Astrocyte (in vitro differentiated cells and primary cell): ENCODE measurements around the gene PRR12. TPM values are rescaled to one million over a fixed set of nuclear protein-coding genes. Genes with fewer than 3 reads are reported as not detected.

Source experiments
- DNase-seq: peaks from one replicate; pipeline ENCODE4 v3.0.0-alpha.2; 2010; ENCODE audit warnings: low read depth
- FAIRE-seq: peaks from 2 replicates; lab custom pipeline; 2011; peaks lifted over from hg19 to GRCh38; lab: Jason Lieb, UNC
- H2AFZ ChIP-seq: 2 replicates; pipeline ENCODE4 v1.6.0; 2012; ENCODE audit warnings: low read depth, low read length, inconsistent platforms
- H3K27ac ChIP-seq: 2 replicates; pipeline ENCODE4 v1.5.1; 2011; ENCODE audit warnings: low read depth, low read length, inconsistent platforms
- H3K27me3 ChIP-seq: 2 replicates; pipeline ENCODE4 v1.6.0; 2011; ENCODE audit warnings: low read length, inconsistent platforms; ENCODE audit not compliant: insufficient read depth
- H3K36me3 ChIP-seq: 2 replicates; pipeline ENCODE4 v1.5.1; 2011; ENCODE audit warnings: low read length, inconsistent platforms; ENCODE audit not compliant: insufficient read depth
- H3K4me1 ChIP-seq: 2 replicates; pipeline ENCODE4 v1.5.1; 2011; ENCODE audit warnings: low read length, inconsistent platforms; ENCODE audit not compliant: insufficient read depth
- H3K4me2 ChIP-seq: 2 replicates; pipeline ENCODE4 v1.6.0; 2012; ENCODE audit warnings: low read length, inconsistent platforms
- H3K4me3 ChIP-seq: 2 replicates; pipeline ENCODE4 v1.5.1; 2011; ENCODE audit warnings: low read depth, mild to moderate bottlenecking, low read length, inconsistent platforms; ENCODE audit not compliant: insufficient read depth
- H3K79me2 ChIP-seq: 2 replicates; pipeline ENCODE4 v1.6.0; 2012; ENCODE audit warnings: mild to moderate bottlenecking, low read length, inconsistent platforms; ENCODE audit not compliant: insufficient read depth
- H3K9ac ChIP-seq: 2 replicates; pipeline ENCODE4 v1.6.0; 2012; ENCODE audit warnings: mild to moderate bottlenecking, low read length, inconsistent platforms
- H3K9me3 ChIP-seq: 2 replicates; pipeline ENCODE4 v1.5.1; 2012; ENCODE audit warnings: low read depth, mild to moderate bottlenecking, low read length, inconsistent platforms; ENCODE audit not compliant: insufficient read depth
- H4K20me1 ChIP-seq: 2 replicates; pipeline ENCODE4 v1.6.0; 2012; ENCODE audit warnings: low read length, inconsistent platforms; ENCODE audit not compliant: insufficient read depth
- H3K27ac Mint-ChIP-seq: one replicate; pipeline ENCODE4 v1.8.0; 2021; ENCODE audit warnings: mild to moderate bottlenecking, mixed read lengths; ENCODE audit not compliant: unreplicated experiment
- H3K27me3 Mint-ChIP-seq: one replicate; pipeline ENCODE4 v1.8.0; 2021; ENCODE audit warnings: low read depth, mixed read lengths; ENCODE audit not compliant: unreplicated experiment
- H3K36me3 Mint-ChIP-seq: one replicate; pipeline ENCODE4 v1.8.0; 2021; ENCODE audit warnings: low read depth, mixed read lengths; ENCODE audit not compliant: unreplicated experiment
- H3K4me1 Mint-ChIP-seq: one replicate; pipeline ENCODE4 v1.8.0; 2021; ENCODE audit warnings: low read depth, mixed read lengths; ENCODE audit not compliant: unreplicated experiment
- H3K4me3 Mint-ChIP-seq: one replicate; pipeline ENCODE4 v1.8.0; 2021; ENCODE audit warnings: mild to moderate bottlenecking, moderate library complexity, mixed read lengths; ENCODE audit not compliant: unreplicated experiment
- H3K9me3 Mint-ChIP-seq: one replicate; pipeline ENCODE4 v1.8.0; 2021; ENCODE audit warnings: mild to moderate bottlenecking, mixed read lengths; ENCODE audit not compliant: unreplicated experiment
- CTCF ChIP-seq: IDR thresholded peaks from 2 replicates; pipeline ENCODE4 v1.5.1; 2011; ENCODE audit warnings: low read depth, mild to moderate bottlenecking, inconsistent platforms, low read length, moderate library complexity; ENCODE audit not compliant: insufficient read depth
- EZH2 ChIP-seq: IDR thresholded peaks from 2 replicates; pipeline ENCODE4 v1.6.1; 2012; ENCODE audit warnings: mild to moderate bottlenecking, low read length, inconsistent platforms; ENCODE audit not compliant: insufficient read depth
- total RNA-seq: library from RNA; stranded (reverse); gene quantifications from 2 replicates; pipeline ENCODE4 v1.2.1, GENCODE V29; 2021

The PRR12 gene
- total RNA-seq, 1 donor from 2014 or later: 29.7 TPM

- TF ChIP-seq CTCF (no peak), EZH2 (no peak)
- no peak for FAIRE-seq
- H2AFZ ChIP-seq: no peak overlapping the region
- Mint-ChIP-seq H3K27ac (peak overlapping the region; percentile 74), H3K9me3 (no peaks in the 10 kb centered on the region), H3K27me3 (no peaks in the 10 kb centered on the region), H3K36me3 (no peaks in the 10 kb centered on the region), H3K4me1 (peaks cover 2% of the 10 kb centered on the region), H3K4me3 (peak overlapping the region; percentile 94)
- peak overlapping the region; percentile 94 for H3K4me2 ChIP-seq
- H3K27ac ChIP-seq: no peak overlapping the region
- H3K27me3 ChIP-seq: no peaks in the 10 kb centered on the region
- peaks cover 34% of the 10 kb centered on the region for H4K20me1 ChIP-seq
- DNase-seq: peak; percentile 81
- H3K79me2 ChIP-seq: peaks cover 60% of the 10 kb centered on the region
- peak overlapping the region; percentile 79 for H3K9ac ChIP-seq
- peaks cover 20% of the 10 kb centered on the region for H3K4me1 ChIP-seq
- no peaks in the 10 kb centered on the region for H3K9me3 ChIP-seq
- H3K4me3 ChIP-seq: peak overlapping the region; percentile 78
- peaks cover 10% of the 10 kb centered on the region for H3K36me3 ChIP-seq
Measured at GRCh38 chr19:49593233-49594113, 2.5 kb downstream of the PRR12 start.

GRCh38 chr19:49594157-49594992 lies 3.4 kb downstream of the PRR12 start:
- Histone ChIP-seq H3K4me2 (peak overlapping the region; percentile 94), H3K79me2 (peaks cover 69% of the 10 kb centered on the region)
- no peak for FAIRE-seq

More at GRCh38 chr19:49594157-49594992, 3.4 kb downstream of the PRR12 start:
- peaks cover 4% of the 10 kb centered on the region for H3K36me3 Mint-ChIP-seq
- no peak for DNase-seq
- Histone ChIP-seq H2AFZ (no peak overlapping the region), H3K9me3 (no peaks in the 10 kb centered on the region), H3K4me1 (peaks cover 20% of the 10 kb centered on the region), H3K27me3 (no peaks in the 10 kb centered on the region), H3K4me3 (no peak overlapping the region), H3K27ac (no peak overlapping the region), H3K36me3 (peaks cover 14% of the 10 kb centered on the region), H4K20me1 (peaks cover 43% of the 10 kb centered on the region), H3K9ac (peak overlapping the region; percentile 24)
- H3K4me1 Mint-ChIP-seq: peaks cover 2% of the 10 kb centered on the region
- H3K27ac Mint-ChIP-seq: no peak overlapping the region
- TF ChIP-seq CTCF: no peak
- no peak for TF ChIP-seq EZH2
- H3K4me3 Mint-ChIP-seq: peak overlapping the region; percentile 94
- no peaks in the 10 kb centered on the region for H3K9me3 Mint-ChIP-seq
- no peaks in the 10 kb centered on the region for H3K27me3 Mint-ChIP-seq
